Esophagus muscularis mucosa (tissue), 4 donors: Measurements from ENCODE around the gene PPP3CB.

Source experiments
- EP300 ChIP-seq: sonication (generic); formaldehyde crosslinking; IDR thresholded peaks from one replicate; pipeline ENCODE4 v1.6.1; 2017; ENCODE audit warnings: antibody characterized with exemption
- POLR2A ChIP-seq: fragments of 450-650 bp; IDR thresholded peaks from one replicate; pipeline ENCODE4 v1.6.1; 2017; ENCODE audit warnings: antibody characterized with exemption, moderate library complexity, mild to moderate bottlenecking, low read depth
- POLR2AphosphoS5 ChIP-seq, 2 donors: sonication (generic); formaldehyde crosslinking; IDR thresholded peaks; one replicate each; pipeline ENCODE4 v1.6.1; 2017; ENCODE audit warnings: antibody characterized with exemption in 2 of 2
- TF ChIP-seq, protein P1 (sequence below), 3 experiments: fragments of 200-600 bp in 2 of 3; fragments of 450-650 bp in 1 of 3; sonication (generic) in 2 of 3; IDR thresholded peaks; one replicate each; pipeline ENCODE4 v1.5.1; 2017 to 2019; ENCODE audit warnings: antibody characterized with exemption in 3 of 3, mild to moderate bottlenecking in 2 of 3, moderate library complexity in 1 of 3

DNA sequence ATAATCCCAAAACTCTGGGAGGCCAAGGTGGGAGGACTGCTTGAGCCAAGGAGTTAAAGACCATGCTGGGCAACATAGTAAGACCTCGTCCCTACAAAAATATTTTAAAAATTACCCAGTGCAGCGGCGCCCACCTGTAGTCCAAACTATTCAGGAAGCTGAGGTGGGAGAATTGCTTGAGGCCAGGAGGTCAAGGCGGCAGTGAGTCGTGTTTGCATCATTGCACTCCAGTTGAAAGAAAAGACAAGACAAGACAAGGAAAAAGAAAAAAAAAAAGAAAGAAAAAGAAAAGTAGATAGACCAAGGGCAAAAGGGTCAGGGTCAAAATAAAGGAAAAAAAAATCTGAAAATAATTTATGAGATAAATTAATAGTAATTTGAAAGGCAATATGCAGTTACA is 87.8 kb downstream of the PPP3CB start:
- TF ChIP-seq POLR2AphosphoS5 (IDR thresholded peaks at IDR 0.05) (no peak), POLR2A (no peak), EP300 (no peak)
- TF ChIP-seq, protein P1, sequence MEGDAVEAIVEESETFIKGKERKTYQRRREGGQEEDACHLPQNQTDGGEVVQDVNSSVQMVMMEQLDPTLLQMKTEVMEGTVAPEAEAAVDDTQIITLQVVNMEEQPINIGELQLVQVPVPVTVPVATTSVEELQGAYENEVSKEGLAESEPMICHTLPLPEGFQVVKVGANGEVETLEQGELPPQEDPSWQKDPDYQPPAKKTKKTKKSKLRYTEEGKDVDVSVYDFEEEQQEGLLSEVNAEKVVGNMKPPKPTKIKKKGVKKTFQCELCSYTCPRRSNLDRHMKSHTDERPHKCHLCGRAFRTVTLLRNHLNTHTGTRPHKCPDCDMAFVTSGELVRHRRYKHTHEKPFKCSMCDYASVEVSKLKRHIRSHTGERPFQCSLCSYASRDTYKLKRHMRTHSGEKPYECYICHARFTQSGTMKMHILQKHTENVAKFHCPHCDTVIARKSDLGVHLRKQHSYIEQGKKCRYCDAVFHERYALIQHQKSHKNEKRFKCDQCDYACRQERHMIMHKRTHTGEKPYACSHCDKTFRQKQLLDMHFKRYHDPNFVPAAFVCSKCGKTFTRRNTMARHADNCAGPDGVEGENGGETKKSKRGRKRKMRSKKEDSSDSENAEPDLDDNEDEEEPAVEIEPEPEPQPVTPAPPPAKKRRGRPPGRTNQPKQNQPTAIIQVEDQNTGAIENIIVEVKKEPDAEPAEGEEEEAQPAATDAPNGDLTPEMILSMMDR (IDR thresholded peaks at IDR 0.05), result no peak
